Activated CD8-positive, alpha-beta T cell treated with anti-CD3 and anti-CD28 coated beads, Interleukin-2, amount 10 ng/mL, durations not matched to agents 7 days and 5 days (primary cell): ENCODE data around the gene TMEM238L. TPM values are rescaled to one million over a fixed set of nuclear protein-coding genes. Genes with fewer than 3 reads are reported as not detected.
"Not testable (repeated sequence)": the region's sequence is repeated elsewhere in the genome, so short reads cannot be mapped to it uniquely, and the experiment has no call there.

Source experiments
- ATAC-seq: fragments of 150-1000 bp; cut with Tn5 transposase; one replicate; pipeline ENCODE4 v1.10.0; 2021; ENCODE audit warnings: moderate library complexity
- CTCF ChIA-PET: fragments of 350-600 bp; sonication (Branson Sonifier 250); formaldehyde crosslinking; loops from one replicate; lab custom pipeline; 2021; ENCODE audit warnings: antibody characterized with exemption; lab: Charles Lee
- POLR2A ChIA-PET: fragments of 350-600 bp; sonication (Branson Sonifier 250); formaldehyde crosslinking; loops from one replicate; lab custom pipeline; 2021; ENCODE audit warnings: antibody characterized with exemption; lab: Charles Lee
- DNase-seq: peaks from one replicate; pipeline ENCODE4 v3.0.0-alpha.2; 2020
- H3K27ac Mint-ChIP-seq: one replicate; pipeline ENCODE4 v1.8.0; 2021; ENCODE audit warnings: mild to moderate bottlenecking, mixed read lengths
- H3K27me3 Mint-ChIP-seq: one replicate; pipeline ENCODE4 v1.8.0; 2021; ENCODE audit warnings: low read depth, mixed read lengths
- H3K36me3 Mint-ChIP-seq: one replicate; pipeline ENCODE4 v1.8.0; 2021; ENCODE audit warnings: low read depth, mixed read lengths
- H3K4me1 Mint-ChIP-seq: one replicate; pipeline ENCODE4 v1.8.0; 2021; ENCODE audit warnings: low read depth, mixed read lengths
- H3K4me3 Mint-ChIP-seq: one replicate; pipeline ENCODE4 v1.8.0; 2021; ENCODE audit warnings: mild to moderate bottlenecking, mixed read lengths
- H3K9me3 Mint-ChIP-seq: one replicate; pipeline ENCODE4 v1.8.0; 2022; ENCODE audit warnings: mixed read lengths; ENCODE audit not compliant: insufficient read depth
- total RNA-seq, 2 experiments: library from RNA; stranded (reverse); gene quantifications; one replicate each; pipeline ENCODE4 v1.2.3, GENCODE V29; 2021

TMEM238L gene
- not detected for total RNA-seq

GRCh38 chr17:10803830-10804475 is at the start of gene TMEM238L:
Gene TMEM238L (minus strand): TSS chr17:10804099. CDS start chr17:10803963, 136 bp downstream.
- H3K4me3 Mint-ChIP-seq, result no peak within 1 kb of the TSS
- no peaks in the 10 kb centered on the region for H3K9me3 Mint-ChIP-seq
- no peaks in the 10 kb centered on the region for H3K36me3 Mint-ChIP-seq
- no peak within 1 kb of the TSS for H3K27ac Mint-ChIP-seq
- ChIA-PET CTCF (no interaction called here), POLR2A (no interaction called here)
- DNase-seq (no peak), ATAC-seq (no peak)
- H3K4me1 Mint-ChIP-seq, result no peaks in the 10 kb centered on the region
- H3K27me3 Mint-ChIP-seq, result no peaks in the 10 kb centered on the region

- H3K9me3 Mint-ChIP-seq, H3K27ac Mint-ChIP-seq, DNase-seq, H3K4me3 Mint-ChIP-seq, ATAC-seq, H3K36me3 Mint-ChIP-seq, H3K27me3 Mint-ChIP-seq, H3K4me1 Mint-ChIP-seq, POLR2A ChIA-PET: not testable (repeated sequence)
- CTCF ChIA-PET, result interaction anchor here (0.6 to 7.5 kb wide), 4 partner anchors 65 to 201 kb away, joined by 3 to 76 read pairs (median 32); no protein-coding TSS in a partner anchor
Observed at GRCh38 chr17:10846636-10847035, 42.7 kb upstream of the TMEM238L start.

- Mint-ChIP-seq H3K4me3 (peak overlapping the region; percentile 75), H3K27ac (no peak overlapping the region), H3K4me1 (peaks cover 6% of the 10 kb centered on the region), H3K9me3 (no peaks in the 10 kb centered on the region), H3K36me3 (no peaks in the 10 kb centered on the region), H3K27me3 (peaks cover 6% of the 10 kb centered on the region)
- ChIA-PET CTCF (interaction anchor here (0.7 to 7.5 kb wide), 11 partner anchors 55 to 228 kb away, joined by 3 to 76 read pairs (median 5); no protein-coding TSS in a partner anchor), POLR2A (no interaction called here)
- ATAC-seq (no peak), DNase-seq (no peak)
Observed at GRCh38 chr17:10845388-10845751, 41.5 kb upstream of the TMEM238L start.

- Mint-ChIP-seq H3K27me3 (peaks cover 6% of the 10 kb centered on the region), H3K9me3 (no peaks in the 10 kb centered on the region), H3K36me3 (no peaks in the 10 kb centered on the region), H3K4me1 (peaks cover 6% of the 10 kb centered on the region), H3K27ac (peak overlapping the region; percentile 8), H3K4me3 (peak overlapping the region; percentile 75)
- CTCF ChIA-PET, result interaction anchor here (0.7 to 7.5 kb wide), 19 partner anchors 9 to 228 kb away, joined by 3 to 76 read pairs (median 4); no protein-coding TSS in a partner anchor
- DNase-seq, result peak; percentile 77
- POLR2A ChIA-PET, result no interaction called here
- peak; percentile 97 for ATAC-seq
Observed at GRCh38 chr17:10844621-10845387, 40.9 kb upstream of the TMEM238L start.

- Mint-ChIP-seq H3K4me1 (peaks cover 6% of the 10 kb centered on the region), H3K27me3 (peaks cover 6% of the 10 kb centered on the region), H3K4me3 (peak overlapping the region; percentile 27), H3K9me3 (no peaks in the 10 kb centered on the region), H3K27ac (no peak overlapping the region), H3K36me3 (no peaks in the 10 kb centered on the region)
- ChIA-PET CTCF (interaction anchor here (0.6 to 7.5 kb wide), 8 partner anchors 45 to 215 kb away, joined by 3 to 76 read pairs (median 7); no protein-coding TSS in a partner anchor), POLR2A (no interaction called here)
- ATAC-seq, result no peak
- no peak for DNase-seq
Observed at GRCh38 chr17:10843811-10844210, 39.9 kb upstream of the TMEM238L start.

- H3K4me1 Mint-ChIP-seq, result peaks cover 6% of the 10 kb centered on the region
- ATAC-seq (no peak), DNase-seq (no peak)
- POLR2A ChIA-PET, result no interaction called here
- H3K27me3 Mint-ChIP-seq, result peaks cover 6% of the 10 kb centered on the region
- no peak overlapping the region for H3K4me3 Mint-ChIP-seq
- no peak overlapping the region for H3K27ac Mint-ChIP-seq
- H3K36me3 Mint-ChIP-seq, result no peaks in the 10 kb centered on the region
- CTCF ChIA-PET, result interaction anchor here (1.5 to 7.5 kb wide), 3 partner anchors 106 to 213 kb away, joined by 3 to 76 read pairs (median 52); no protein-coding TSS in a partner anchor
- no peaks in the 10 kb centered on the region for H3K9me3 Mint-ChIP-seq
Observed at GRCh38 chr17:10842658-10843057, 38.8 kb upstream of the TMEM238L start.

GRCh38 chr17:10838682-10839081 is 34.8 kb upstream of the TMEM238L start:
- DNase-seq, result no peak
- Mint-ChIP-seq H3K36me3 (no peaks in the 10 kb centered on the region), H3K4me3 (no peak overlapping the region), H3K4me1 (no peaks in the 10 kb centered on the region), H3K27me3 (no peaks in the 10 kb centered on the region), H3K9me3 (no peaks in the 10 kb centered on the region), H3K27ac (no peak overlapping the region)
- ChIA-PET CTCF (interaction anchor here (3.1 kb wide), 1 partner anchor 192 kb away, joined by 9 read pairs; no protein-coding TSS in a partner anchor), POLR2A (no interaction called here)
- ATAC-seq, result no peak

- ATAC-seq (no peak), DNase-seq (no peak)
- H3K4me3 Mint-ChIP-seq, result no peak within 1 kb of the TSS
- POLR2A ChIA-PET, result no interaction called here
- no peaks in the 10 kb centered on the region for H3K9me3 Mint-ChIP-seq
- CTCF ChIA-PET, result no interaction called here
- H3K27me3 Mint-ChIP-seq, result no peaks in the 10 kb centered on the region
- H3K27ac Mint-ChIP-seq, result no peak within 1 kb of the TSS
- H3K4me1 Mint-ChIP-seq, result no peaks in the 10 kb centered on the region
- no peaks in the 10 kb centered on the region for H3K36me3 Mint-ChIP-seq
Observed at GRCh38 chr17:10837921-10838320, 34.0 kb upstream of the TMEM238L start, which contains the start of gene PIRT. Gene PIRT (minus strand): TSS chr17:10838087. CDS start chr17:10825645, 12,442 bp downstream.

GRCh38 chr17:10836966-10837590 is 33.2 kb upstream of the TMEM238L start:
- no peak for DNase-seq
- ATAC-seq, result no peak
- Mint-ChIP-seq H3K9me3 (no peaks in the 10 kb centered on the region), H3K27me3 (no peaks in the 10 kb centered on the region), H3K27ac (no peak overlapping the region), H3K4me1 (no peaks in the 10 kb centered on the region), H3K4me3 (no peak overlapping the region), H3K36me3 (no peaks in the 10 kb centered on the region)
- ChIA-PET CTCF (no interaction called here), POLR2A (no interaction called here)

GRCh38 chr17:10836145-10836544 is 32.2 kb upstream of the TMEM238L start:
- Mint-ChIP-seq H3K36me3 (no peaks in the 10 kb centered on the region), H3K4me1 (no peaks in the 10 kb centered on the region), H3K4me3 (no peak overlapping the region), H3K27ac (no peak overlapping the region), H3K27me3 (no peaks in the 10 kb centered on the region), H3K9me3 (no peaks in the 10 kb centered on the region)
- DNase-seq, result no peak
- no peak for ATAC-seq
- ChIA-PET CTCF (interaction anchor here (2.5 kb wide), 1 partner anchor 99 kb away, joined by 8 read pairs; no protein-coding TSS in a partner anchor), POLR2A (no interaction called here)

- H3K9me3 Mint-ChIP-seq, result no peaks in the 10 kb centered on the region
- DNase-seq (no peak), ATAC-seq (no peak)
- H3K36me3 Mint-ChIP-seq, result no peaks in the 10 kb centered on the region
- no peaks in the 10 kb centered on the region for H3K27me3 Mint-ChIP-seq
- H3K27ac Mint-ChIP-seq, result no peak overlapping the region
- ChIA-PET CTCF (no interaction called here), POLR2A (no interaction called here)
- H3K4me3 Mint-ChIP-seq, result no peak overlapping the region
- no peaks in the 10 kb centered on the region for H3K4me1 Mint-ChIP-seq
Observed at GRCh38 chr17:10831696-10832095, 27.8 kb upstream of the TMEM238L start.
